IPS-11a (cell line): ENCODE measurements around the gene PDE11A.

Experiments
- H3K4me3 ChIP-seq: one replicate; pipeline ENCODE4 v1.5.1; 2013; ENCODE audit warnings: low read depth, low read length, control low read depth

Gene PDE11A

GRCh38 chr2:177611310-177611886, 461.2 kb downstream of the PDE11A start:
- no peak overlapping the region for H3K4me3 ChIP-seq

DNA sequence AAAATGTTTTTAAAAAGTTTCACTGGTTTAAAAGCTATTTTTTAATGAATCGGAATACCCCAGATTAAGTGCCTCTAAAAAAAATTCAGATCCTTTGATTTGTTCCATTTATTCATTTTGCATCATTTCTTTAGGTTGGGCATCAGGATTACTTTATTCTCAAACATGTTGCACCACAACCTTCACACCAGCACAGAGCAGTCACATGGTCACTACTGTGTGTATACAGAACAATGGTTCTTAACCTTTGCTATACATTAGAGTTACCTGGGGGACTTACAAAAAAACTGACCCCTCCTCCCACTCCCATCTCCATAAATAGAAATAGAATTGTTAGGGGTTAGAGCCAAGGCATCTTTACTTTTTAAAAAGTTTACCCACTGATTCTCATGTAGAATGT, 461.8 kb downstream of the PDE11A start:
- no peak overlapping the region for H3K4me3 ChIP-seq

DNA sequence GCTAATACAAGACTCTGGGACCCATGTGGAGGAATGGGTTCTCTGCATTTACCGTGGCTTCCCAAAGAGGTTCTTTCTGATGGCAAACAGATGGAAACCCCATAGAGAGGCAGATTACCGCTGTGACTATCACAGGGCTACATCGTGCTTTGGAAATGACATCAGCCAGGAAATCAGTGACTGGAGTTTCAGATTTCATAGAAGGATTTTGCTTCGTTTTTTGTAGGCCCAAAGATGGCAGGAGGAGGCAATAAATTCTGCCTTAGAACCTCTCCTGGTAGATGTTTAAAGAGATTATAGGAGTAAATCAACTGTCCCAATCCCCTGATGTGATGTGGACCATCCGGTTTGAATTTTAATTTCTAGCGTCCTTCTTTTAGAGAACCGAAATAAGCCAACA, 465.9 kb downstream of the PDE11A start:
- no peak overlapping the region for H3K4me3 ChIP-seq

DNA sequence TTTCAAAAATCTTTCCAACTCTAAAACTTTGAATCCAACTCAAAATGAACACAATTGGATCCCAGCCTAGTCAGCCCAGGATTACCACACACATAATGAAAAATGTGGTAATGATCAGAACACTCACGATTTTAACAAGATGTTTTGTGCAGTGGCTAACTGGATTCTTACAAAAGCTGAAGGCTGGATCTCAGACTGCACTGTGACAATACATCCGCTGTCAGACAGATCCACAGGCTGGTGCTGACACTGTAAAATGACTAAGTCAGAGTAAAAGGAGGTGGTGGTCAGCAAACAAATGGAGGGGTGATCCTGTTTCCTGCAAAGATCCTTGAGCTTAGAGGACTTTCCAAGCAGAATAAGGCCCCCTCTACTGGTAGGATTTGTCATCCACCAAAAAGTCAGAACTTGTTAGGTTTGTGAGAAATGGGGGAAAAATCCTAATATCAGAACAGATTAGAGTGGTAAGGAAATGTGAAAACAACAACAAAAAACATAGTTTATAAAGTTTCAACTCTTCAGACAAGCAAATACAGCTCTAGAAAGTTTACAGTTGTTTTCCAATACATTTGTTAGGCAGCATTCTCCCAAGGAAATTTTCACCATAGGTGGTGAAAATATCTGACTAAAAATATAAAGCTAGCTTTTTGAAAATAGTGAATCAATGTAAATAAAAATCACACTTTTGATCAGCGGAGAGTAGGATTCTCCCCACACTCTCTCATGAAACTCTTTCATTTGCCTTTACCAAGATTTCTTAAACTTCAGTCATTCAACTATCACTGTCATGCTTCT, 468.1 kb downstream of the PDE11A start:
- no peak overlapping the region for H3K4me3 ChIP-seq

- no peak overlapping the region for H3K4me3 ChIP-seq
These were observed 468.8 kb downstream of the PDE11A start for GRCh38 chr2:177603768-177604167.

DNA sequence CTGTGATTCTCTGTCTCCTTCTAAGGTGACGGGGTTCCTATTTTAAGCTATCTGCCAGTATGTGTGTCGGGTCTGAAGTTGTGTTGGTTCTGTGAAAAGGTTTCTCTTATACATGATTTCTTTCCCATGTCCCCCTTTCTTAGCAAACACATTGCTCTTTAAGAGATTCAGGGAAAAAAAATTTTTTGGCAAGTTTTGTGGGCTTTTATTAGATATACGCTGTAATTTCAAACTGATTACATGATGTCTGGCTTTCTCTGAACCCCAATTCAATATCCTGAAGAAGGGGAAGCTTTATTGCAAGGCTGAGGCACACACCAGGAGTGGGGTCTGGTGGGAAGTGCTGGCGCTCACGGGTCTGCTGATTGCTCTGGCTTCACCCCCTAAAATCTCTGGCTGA, 469.4 kb downstream of the PDE11A start:
- no peak overlapping the region for H3K4me3 ChIP-seq

GRCh38 chr2:177602611-177603164, 469.9 kb downstream of the PDE11A start:
- H3K4me3 ChIP-seq = no peak overlapping the region

DNA sequence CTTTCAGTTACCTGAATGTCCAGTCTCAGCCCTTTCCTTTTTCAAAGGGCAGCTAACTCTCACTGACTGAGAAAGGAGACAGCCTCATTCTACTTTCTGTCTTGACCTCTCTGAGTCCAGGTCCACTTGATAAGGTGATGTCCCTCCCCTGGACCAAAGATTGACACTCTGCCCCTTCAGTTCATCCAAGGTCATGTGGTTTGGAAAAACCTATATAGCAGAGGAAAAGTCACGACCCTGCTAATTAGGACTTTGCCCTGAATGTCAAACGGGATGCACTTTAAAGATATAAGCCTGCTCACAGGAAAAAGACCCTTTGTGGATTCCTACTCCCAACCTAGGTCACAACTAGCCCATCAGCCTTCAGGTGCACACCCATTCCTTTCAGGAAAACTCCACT, 471.7 kb downstream of the PDE11A start:
- H3K4me3 ChIP-seq = no peak overlapping the region

GRCh38 chr2:177599956-177600355, 472.6 kb downstream of the PDE11A start:
- no peak overlapping the region for H3K4me3 ChIP-seq

- H3K4me3 ChIP-seq = no peak overlapping the region
These were observed 473.4 kb downstream of the PDE11A start for GRCh38 chr2:177599139-177599688.

DNA sequence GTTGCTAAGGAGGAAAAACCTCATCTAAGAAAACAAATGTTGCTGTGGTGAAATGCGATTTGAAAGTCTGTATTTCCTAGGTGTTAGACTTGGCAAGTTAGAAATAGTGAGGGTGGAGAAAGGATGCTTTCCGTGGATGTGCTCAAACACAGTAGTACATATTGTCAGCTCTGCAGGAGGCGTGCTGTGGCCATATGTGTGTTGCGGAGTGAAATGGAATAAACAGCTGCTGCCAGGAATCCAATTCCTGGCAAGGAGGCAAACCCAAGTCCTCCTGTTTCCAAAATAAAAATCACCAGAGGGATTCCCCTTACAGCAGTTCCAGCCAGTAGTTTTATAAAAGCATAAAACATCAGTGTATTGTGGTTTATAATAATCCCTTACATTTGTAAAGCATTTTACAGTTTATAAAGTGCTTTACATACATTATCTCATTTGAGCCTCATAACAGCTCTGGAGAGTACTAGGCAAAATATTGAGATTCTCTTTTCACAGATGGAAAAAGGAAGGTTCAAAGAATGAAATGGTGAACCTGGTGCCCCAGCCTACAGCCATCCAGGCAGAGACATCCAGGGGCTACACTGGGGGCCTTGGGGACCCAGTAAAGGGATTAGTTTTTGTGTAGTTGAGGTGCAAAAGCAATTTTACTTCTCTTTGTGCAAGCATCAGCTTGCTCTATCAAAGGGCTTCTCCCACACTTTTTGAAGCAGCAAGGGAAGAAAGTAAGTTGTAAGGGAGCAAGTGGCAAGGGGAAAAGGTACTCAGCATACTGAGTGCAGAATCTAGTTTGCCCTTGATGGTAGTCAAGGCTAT, 474.0 kb downstream of the PDE11A start:
- no peak overlapping the region for H3K4me3 ChIP-seq

DNA sequence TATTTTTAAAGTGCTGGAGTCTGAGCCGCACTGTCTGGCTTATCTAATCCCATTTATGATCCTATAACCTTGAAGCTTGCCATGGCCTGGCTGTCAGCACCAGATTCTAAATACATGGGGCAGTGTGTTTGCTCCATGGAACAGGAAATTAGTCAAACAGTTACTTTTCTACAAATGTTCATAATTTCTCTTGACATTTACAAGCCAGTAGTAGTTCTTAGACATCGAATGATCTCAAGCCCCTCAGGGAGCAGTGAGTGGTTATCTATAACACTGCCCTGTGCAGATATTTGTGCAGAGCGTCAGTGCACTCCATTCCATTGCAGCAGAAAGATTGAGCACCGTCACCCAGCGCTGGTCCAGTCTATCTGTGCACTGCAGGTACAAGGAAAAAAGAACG, 474.8 kb downstream of the PDE11A start:
- no peak overlapping the region for H3K4me3 ChIP-seq

- H3K4me3 ChIP-seq = no peak overlapping the region
These were observed 475.7 kb downstream of the PDE11A start for GRCh38 chr2:177596866-177597265.

- no peak overlapping the region for H3K4me3 ChIP-seq
These were observed 477.3 kb downstream of the PDE11A start for GRCh38 chr2:177595126-177595845.

- H3K4me3 ChIP-seq = no peak overlapping the region
These were observed 479.2 kb downstream of the PDE11A start for GRCh38 chr2:177593402-177593801.

DNA sequence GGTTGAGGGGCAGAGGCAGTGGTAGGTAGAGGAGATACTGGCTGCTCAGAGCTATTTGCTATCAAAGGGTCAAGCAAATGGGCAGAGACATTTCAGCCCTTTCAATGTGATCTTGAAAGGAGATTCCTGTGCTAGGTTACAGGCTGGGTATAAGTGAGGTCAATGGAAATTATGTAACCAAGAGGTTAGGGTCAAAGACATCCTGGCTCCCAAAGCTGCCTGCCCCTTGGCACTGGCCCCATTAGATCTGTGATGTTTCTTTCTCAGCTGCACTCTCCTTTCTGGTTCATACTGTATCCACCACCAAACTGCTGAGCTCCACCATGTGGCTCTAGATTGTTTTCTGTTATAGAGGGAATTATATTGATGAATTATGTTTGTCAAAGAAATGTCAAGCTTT, 479.6 kb downstream of the PDE11A start:
- no peak overlapping the region for H3K4me3 ChIP-seq

DNA sequence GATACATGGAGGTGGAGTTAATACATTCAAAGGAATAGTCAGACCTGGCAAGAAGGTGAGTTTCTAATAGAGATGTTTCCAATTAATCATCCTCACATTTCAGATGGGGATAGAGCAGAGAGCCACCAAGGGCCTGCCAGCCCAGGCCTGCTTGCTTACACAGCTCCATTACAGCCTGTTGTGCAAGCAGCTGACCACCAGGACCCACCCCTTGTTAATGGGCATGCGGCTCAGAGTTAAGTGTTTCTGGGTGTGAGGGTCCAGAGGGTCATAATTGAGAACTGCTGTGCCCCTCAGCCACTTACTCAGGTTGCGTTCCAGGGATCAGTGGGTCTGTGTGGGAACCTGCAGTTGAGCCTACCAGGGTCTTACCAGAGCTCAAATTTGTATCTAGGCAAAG, 480.2 kb downstream of the PDE11A start:
- no peak overlapping the region for H3K4me3 ChIP-seq

DNA sequence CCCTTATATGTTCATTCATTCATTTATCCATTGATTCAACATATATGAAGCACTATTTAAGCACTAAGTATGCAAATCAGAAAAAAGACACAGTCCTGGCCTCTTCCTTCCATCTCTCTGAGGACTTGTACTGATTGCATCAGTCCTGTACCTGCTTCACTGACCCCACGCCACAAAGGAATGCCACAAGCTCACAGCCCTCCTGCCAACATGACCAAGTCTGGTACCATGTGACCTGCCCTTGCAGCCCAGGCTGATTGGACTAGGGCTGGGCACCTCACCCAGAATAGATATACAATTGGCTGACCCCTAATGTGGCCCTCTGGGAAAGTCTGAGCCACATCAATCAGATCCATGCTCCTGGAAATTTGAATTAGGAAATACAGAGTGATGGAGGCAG, 483.4 kb downstream of the PDE11A start:
- H3K4me3 ChIP-seq = no peak overlapping the region

GRCh38 chr2:177588671-177589070, 483.9 kb downstream of the PDE11A start:
- no peak overlapping the region for H3K4me3 ChIP-seq

- no peak overlapping the region for H3K4me3 ChIP-seq
These were observed 485.2 kb downstream of the PDE11A start for GRCh38 chr2:177587371-177587770.

DNA sequence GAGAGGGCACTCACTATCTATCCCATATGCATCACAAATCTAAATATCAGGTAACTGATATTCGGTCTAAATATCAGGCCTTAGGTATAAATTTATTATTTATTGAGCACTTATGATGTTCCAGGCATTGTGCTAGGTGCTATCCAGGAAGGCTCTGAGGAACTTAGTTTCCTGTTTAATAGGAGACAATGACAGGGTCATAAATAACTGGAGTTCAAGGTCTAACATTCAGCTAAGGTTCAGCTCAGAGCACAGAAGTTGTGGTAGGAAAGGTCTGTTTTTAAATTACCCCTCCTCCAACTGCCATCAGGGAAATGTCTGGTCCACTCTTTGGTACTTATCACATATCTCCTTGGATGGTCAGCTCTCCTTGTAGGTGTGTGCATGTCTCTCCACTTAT, 486.4 kb downstream of the PDE11A start:
- no peak overlapping the region for H3K4me3 ChIP-seq
